GM12878 (cell line): ENCODE measurements around the gene SLC1A1. TPM values are rescaled to one million over a fixed set of nuclear protein-coding genes. Genes with fewer than 3 reads are reported as not detected.
A peak's percentile ranks its signal among the peaks of the same experiment; 100 is the strongest.

ENCODE experiments used
- ASH2L ChIP-seq: fragments of 300-600, 200-600 bp; sonication (generic); IDR thresholded peaks from 2 replicates; pipeline ENCODE4 v1.6.1; 2017; ENCODE audit warnings: low read depth, mild to moderate bottlenecking, borderline replicate concordance
- BMI1 ChIP-seq: fragments of 450-650 bp; IDR thresholded peaks from 2 replicates; pipeline ENCODE4 v1.6.1; 2016; ENCODE audit warnings: mild to moderate bottlenecking, moderate library complexity, borderline replicate concordance
- CBFB ChIP-seq: IDR thresholded peaks from 2 replicates; pipeline ENCODE4 v1.6.1; 2016; ENCODE audit warnings: antibody characterized with exemption, low read depth
- HDAC2 ChIP-seq: fragments of 200-600 bp; sonication (generic); IDR thresholded peaks from 2 replicates; pipeline ENCODE4 v1.6.1; 2017
- HDGF ChIP-seq: fragments of 450-650 bp; IDR thresholded peaks from 2 replicates; pipeline ENCODE4 v1.6.1; 2016; ENCODE audit warnings: antibody characterized with exemption
- LARP7 ChIP-seq: fragments of 450-650 bp; IDR thresholded peaks from 2 replicates; pipeline ENCODE4 v1.6.1; 2017; ENCODE audit warnings: mild to moderate bottlenecking
- MYB ChIP-seq: fragments of 150-350 bp; IDR thresholded peaks from 2 replicates; pipeline ENCODE4 v1.6.1; 2014; ENCODE audit warnings: mild to moderate bottlenecking, low read depth, low read length, borderline replicate concordance
- MYC ChIP-seq: IDR thresholded peaks from 2 replicates; pipeline ENCODE4 v1.6.1; 2011; ENCODE audit warnings: mild to moderate bottlenecking, low read length, moderate library complexity, inconsistent platforms; ENCODE audit not compliant: insufficient read depth, insufficient replicate concordance, insufficient read length, severe bottlenecking
- NFIC ChIP-seq: IDR thresholded peaks from 2 replicates; pipeline ENCODE4 v1.6.1; 2012; ENCODE audit warnings: low read depth, mild to moderate bottlenecking, inconsistent platforms, low read length, moderate library complexity
- RAD51 ChIP-seq: fragments of 450-650 bp; IDR thresholded peaks from 2 replicates; pipeline ENCODE4 v1.6.1; 2016; ENCODE audit warnings: moderate library complexity, mild to moderate bottlenecking, inconsistent platforms
- SUPT20H ChIP-seq: IDR thresholded peaks from 2 replicates; pipeline ENCODE4 v1.6.1; 2011; ENCODE audit warnings: low read depth, mild to moderate bottlenecking, low read length, moderate library complexity, borderline replicate concordance; ENCODE audit not compliant: control insufficient read depth
- ZNF622 ChIP-seq: fragments of 450-650 bp; IDR thresholded peaks from 2 replicates; pipeline ENCODE4 v1.6.1; 2017; ENCODE audit warnings: mild to moderate bottlenecking, inconsistent platforms
- polyA plus RNA-seq, 11 experiments: library from polyadenylated mRNA; depleted of rRNA in 4 of 11; unstranded in 6 of 11; stranded (reverse) in 5 of 11; fragments of >200 nt; fragmentation: Nextera tagmentation in 4 of 11; fragmentation: Illumina TruSeq in 1 of 11; extraction: Ambion mirVana in 4 of 11; extraction: Trizol in 1 of 11; gene quantifications; 1 replicate in 1 of 11; 2 replicates in 10 of 11; pipeline versions ENCODE4 v1.2.1 to v1.2.3, GENCODE V29; 2011 to 2016; ENCODE audit warnings: inconsistent platforms in 2 of 11, missing spikeins in 2 of 11, low read depth in 1 of 11
- total RNA-seq, 4 experiments: library from RNA; depleted of rRNA in 3 of 4; stranded (reverse); fragments of >200 nt in 3 of 4; fragmentation: Illumina TruSeq in 1 of 4; extraction: Trizol in 1 of 4; gene quantifications; 2 replicates each; pipeline versions ENCODE4 v1.2.1 to v1.2.3, GENCODE V29; 2013 to 2021
- TF ChIP-seq, protein P1 (sequence below): IDR thresholded peaks from 2 replicates; pipeline ENCODE4 v1.6.1; 2012; ENCODE audit warnings: mild to moderate bottlenecking, low read depth, low read length
- TF ChIP-seq, protein P2 (sequence below): fragments of 450-650 bp; IDR thresholded peaks from 2 replicates; pipeline ENCODE4 v1.6.1; 2017; ENCODE audit warnings: mild to moderate bottlenecking, moderate library complexity
- TF ChIP-seq, protein P3 (sequence below): fragments of 450-650 bp; IDR thresholded peaks from 2 replicates; pipeline ENCODE4 v1.6.1; 2017; ENCODE audit warnings: borderline replicate concordance
- TF ChIP-seq, protein P4 (sequence below): IDR thresholded peaks from 2 replicates; pipeline ENCODE4 v1.6.1; 2012; ENCODE audit warnings: low read length, inconsistent platforms
- TF ChIP-seq, protein P5 (sequence below): IDR thresholded peaks from 2 replicates; pipeline ENCODE4 v1.6.1; 2012; ENCODE audit warnings: low read depth, low read length, improper control_type of control experiment
- TF ChIP-seq, protein P6 (sequence below): IDR thresholded peaks from 2 replicates; pipeline ENCODE4 v1.6.1; 2012; ENCODE audit warnings: low read depth, low read length, improper control_type of control experiment

The SLC1A1 gene
- total and polyA plus RNA-seq, 10 of the 15 experiments (the other 5 are each of a cell fraction or from before 2014, with no cell fraction given) = 4.2 to 24.9 (median 18.3) TPM

DNA sequence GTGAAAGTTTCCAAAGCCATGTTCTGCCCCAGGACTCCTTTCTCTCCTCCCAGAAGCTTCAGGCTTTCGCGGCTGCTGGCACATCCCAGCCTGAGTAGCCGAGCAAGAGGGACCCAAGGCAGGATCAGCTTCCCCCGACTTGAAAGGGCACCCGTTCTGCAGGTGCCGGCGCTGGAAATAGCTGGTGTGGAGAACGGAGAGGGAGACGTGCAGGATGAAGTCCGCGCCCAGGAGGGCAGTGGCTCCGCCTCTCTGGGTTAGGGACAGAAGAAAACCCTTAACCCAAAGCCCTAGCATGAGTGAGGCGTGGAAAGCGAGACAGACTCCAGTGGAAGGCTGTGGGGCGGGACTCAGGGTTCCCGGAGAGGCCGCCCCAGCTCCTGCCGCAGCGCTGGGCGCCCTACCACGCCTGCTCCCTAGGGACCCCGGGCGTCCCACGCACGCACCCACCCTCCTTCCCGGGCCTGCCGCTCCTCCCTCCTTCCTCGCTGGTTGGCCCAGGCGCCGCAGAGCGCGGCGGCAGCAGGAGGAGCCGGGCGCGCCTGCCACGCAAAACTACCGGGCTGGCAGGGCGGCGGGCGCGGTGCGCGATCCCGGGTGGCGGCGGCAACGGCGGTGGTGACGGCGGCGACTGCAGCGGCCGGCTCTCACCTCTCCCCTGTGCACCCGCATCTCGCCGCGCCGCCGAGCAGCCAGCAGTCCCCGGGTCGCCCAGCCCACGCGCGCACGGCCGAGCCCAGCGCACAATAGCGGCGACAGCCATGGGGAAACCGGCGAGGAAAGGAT lies at the start of gene SLC1A1 (continued):
- TF ChIP-seq, protein P1, sequence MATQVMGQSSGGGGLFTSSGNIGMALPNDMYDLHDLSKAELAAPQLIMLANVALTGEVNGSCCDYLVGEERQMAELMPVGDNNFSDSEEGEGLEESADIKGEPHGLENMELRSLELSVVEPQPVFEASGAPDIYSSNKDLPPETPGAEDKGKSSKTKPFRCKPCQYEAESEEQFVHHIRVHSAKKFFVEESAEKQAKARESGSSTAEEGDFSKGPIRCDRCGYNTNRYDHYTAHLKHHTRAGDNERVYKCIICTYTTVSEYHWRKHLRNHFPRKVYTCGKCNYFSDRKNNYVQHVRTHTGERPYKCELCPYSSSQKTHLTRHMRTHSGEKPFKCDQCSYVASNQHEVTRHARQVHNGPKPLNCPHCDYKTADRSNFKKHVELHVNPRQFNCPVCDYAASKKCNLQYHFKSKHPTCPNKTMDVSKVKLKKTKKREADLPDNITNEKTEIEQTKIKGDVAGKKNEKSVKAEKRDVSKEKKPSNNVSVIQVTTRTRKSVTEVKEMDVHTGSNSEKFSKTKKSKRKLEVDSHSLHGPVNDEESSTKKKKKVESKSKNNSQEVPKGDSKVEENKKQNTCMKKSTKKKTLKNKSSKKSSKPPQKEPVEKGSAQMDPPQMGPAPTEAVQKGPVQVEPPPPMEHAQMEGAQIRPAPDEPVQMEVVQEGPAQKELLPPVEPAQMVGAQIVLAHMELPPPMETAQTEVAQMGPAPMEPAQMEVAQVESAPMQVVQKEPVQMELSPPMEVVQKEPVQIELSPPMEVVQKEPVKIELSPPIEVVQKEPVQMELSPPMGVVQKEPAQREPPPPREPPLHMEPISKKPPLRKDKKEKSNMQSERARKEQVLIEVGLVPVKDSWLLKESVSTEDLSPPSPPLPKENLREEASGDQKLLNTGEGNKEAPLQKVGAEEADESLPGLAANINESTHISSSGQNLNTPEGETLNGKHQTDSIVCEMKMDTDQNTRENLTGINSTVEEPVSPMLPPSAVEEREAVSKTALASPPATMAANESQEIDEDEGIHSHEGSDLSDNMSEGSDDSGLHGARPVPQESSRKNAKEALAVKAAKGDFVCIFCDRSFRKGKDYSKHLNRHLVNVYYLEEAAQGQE = 0 out of 2 replicates have a peak, but pooled peaks have one; percentile 6
- TF ChIP-seq, protein P2, sequence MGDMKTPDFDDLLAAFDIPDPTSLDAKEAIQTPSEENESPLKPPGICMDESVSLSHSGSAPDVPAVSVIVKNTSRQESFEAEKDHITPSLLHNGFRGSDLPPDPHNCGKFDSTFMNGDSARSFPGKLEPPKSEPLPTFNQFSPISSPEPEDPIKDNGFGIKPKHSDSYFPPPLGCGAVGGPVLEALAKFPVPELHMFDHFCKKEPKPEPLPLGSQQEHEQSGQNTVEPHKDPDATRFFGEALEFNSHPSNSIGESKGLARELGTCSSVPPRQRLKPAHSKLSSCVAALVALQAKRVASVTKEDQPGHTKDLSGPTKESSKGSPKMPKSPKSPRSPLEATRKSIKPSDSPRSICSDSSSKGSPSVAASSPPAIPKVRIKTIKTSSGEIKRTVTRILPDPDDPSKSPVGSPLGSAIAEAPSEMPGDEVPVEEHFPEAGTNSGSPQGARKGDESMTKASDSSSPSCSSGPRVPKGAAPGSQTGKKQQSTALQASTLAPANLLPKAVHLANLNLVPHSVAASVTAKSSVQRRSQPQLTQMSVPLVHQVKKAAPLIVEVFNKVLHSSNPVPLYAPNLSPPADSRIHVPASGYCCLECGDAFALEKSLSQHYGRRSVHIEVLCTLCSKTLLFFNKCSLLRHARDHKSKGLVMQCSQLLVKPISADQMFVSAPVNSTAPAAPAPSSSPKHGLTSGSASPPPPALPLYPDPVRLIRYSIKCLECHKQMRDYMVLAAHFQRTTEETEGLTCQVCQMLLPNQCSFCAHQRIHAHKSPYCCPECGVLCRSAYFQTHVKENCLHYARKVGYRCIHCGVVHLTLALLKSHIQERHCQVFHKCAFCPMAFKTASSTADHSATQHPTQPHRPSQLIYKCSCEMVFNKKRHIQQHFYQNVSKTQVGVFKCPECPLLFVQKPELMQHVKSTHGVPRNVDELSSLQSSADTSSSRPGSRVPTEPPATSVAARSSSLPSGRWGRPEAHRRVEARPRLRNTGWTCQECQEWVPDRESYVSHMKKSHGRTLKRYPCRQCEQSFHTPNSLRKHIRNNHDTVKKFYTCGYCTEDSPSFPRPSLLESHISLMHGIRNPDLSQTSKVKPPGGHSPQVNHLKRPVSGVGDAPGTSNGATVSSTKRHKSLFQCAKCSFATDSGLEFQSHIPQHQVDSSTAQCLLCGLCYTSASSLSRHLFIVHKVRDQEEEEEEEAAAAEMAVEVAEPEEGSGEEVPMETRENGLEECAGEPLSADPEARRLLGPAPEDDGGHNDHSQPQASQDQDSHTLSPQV = no peak
- TF ChIP-seq, protein P3, sequence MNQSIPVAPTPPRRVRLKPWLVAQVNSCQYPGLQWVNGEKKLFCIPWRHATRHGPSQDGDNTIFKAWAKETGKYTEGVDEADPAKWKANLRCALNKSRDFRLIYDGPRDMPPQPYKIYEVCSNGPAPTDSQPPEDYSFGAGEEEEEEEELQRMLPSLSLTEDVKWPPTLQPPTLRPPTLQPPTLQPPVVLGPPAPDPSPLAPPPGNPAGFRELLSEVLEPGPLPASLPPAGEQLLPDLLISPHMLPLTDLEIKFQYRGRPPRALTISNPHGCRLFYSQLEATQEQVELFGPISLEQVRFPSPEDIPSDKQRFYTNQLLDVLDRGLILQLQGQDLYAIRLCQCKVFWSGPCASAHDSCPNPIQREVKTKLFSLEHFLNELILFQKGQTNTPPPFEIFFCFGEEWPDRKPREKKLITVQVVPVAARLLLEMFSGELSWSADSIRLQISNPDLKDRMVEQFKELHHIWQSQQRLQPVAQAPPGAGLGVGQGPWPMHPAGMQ = no peak
- TF ChIP-seq LARP7 (peak; percentile 93), CBFB (no peak), ASH2L (no peak; the same call in 1 of the 2 replicates), RAD51 (no peak), BMI1 (no peak), MYC (peak; percentile 26), HDAC2 (no peak), MYB (no peak), NFIC (no peak), ZNF622 (no peak), SUPT20H (no peak), HDGF (no peak)
- TF ChIP-seq, protein P4, sequence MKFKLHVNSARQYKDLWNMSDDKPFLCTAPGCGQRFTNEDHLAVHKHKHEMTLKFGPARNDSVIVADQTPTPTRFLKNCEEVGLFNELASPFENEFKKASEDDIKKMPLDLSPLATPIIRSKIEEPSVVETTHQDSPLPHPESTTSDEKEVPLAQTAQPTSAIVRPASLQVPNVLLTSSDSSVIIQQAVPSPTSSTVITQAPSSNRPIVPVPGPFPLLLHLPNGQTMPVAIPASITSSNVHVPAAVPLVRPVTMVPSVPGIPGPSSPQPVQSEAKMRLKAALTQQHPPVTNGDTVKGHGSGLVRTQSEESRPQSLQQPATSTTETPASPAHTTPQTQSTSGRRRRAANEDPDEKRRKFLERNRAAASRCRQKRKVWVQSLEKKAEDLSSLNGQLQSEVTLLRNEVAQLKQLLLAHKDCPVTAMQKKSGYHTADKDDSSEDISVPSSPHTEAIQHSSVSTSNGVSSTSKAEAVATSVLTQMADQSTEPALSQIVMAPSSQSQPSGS = no peak
- TF ChIP-seq, protein P5, sequence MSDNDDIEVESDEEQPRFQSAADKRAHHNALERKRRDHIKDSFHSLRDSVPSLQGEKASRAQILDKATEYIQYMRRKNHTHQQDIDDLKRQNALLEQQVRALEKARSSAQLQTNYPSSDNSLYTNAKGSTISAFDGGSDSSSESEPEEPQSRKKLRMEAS = no peak
- TF ChIP-seq, protein P6, sequence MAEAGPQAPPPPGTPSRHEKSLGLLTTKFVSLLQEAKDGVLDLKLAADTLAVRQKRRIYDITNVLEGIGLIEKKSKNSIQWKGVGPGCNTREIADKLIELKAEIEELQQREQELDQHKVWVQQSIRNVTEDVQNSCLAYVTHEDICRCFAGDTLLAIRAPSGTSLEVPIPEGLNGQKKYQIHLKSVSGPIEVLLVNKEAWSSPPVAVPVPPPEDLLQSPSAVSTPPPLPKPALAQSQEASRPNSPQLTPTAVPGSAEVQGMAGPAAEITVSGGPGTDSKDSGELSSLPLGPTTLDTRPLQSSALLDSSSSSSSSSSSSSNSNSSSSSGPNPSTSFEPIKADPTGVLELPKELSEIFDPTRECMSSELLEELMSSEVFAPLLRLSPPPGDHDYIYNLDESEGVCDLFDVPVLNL = no peak
